RWPE1 (cell line): ENCODE results near the gene BUB1B.
"Not testable (repeated sequence)": the region's sequence is repeated elsewhere in the genome, so short reads cannot be mapped to it uniquely, and the experiment has no call there.

Source experiments
- CTCF ChIA-PET: fragments of 350-600 bp; sonication (Branson Sonifier 250); formaldehyde crosslinking; extraction: SDS; loops from one replicate; lab custom pipeline; 2021; lab: Yijun Ruan, JAX
- POLR2A ChIA-PET: fragments of 400-600 bp; formaldehyde crosslinking; extraction: SDS; loops from one replicate; lab custom pipeline; 2020; ENCODE audit warnings: antibody characterized with exemption; ENCODE audit not compliant: low non-redundant PET; lab: Yijun Ruan, JAX
- DNase-seq: peaks from one replicate; pipeline ENCODE4 v3.0.0; 2012; ENCODE audit warnings: low spot score
- H3K27ac ChIP-seq: fragments of 450-650 bp; 2 replicates; pipeline ENCODE4 v1.5.1; 2017
- CTCF ChIP-seq: fragments of 450-650 bp; conservative IDR thresholded peaks from 2 replicates; pipeline ENCODE4 v1.5.1; 2017; ENCODE audit warnings: low read depth, mild to moderate bottlenecking

Gene BUB1B

DNA sequence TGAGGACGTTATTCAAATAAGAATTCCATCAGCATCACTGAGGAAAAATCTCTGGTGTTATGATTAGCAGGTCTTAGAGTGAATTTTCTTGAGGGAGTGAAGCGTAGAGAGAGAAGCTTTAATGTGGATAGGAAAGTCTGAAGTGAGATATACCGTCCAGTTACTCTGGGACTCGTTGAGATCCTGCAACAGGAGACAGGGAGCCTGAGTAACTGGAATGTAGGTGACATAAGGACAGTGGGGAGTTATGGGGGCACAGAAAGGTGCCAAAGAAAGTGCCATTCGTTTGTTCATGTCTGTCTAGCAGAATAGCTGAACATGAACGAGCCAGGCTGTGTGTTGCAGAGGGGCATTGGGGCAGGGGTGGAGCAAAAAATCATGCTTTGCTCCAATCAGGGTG is 9.4 kb upstream of the BUB1B start:
- ChIA-PET POLR2A (interaction anchor here (0.6 kb wide), 1 partner anchor 39 kb away, joined by 4 read pairs; no protein-coding TSS in a partner anchor), CTCF (no interaction called here)
- no peak for DNase-seq

DNA sequence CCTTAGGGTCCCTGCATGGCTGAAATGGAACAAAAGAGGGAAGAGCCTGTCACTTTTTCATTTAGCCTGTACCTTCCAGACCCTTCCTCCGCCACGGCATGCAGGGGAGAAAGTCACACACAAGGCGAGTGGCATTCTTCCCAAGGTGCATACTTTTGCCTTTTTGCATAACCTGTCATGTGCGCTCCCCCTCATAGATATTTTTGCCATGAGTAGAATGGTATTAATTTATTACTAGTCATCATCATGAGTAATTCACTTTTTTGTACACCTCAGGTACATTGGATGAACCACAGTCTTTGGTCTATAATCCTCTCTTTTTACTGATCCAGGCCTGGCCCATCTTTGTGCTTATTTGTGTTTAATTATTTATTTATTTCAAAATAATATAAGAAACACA is 8.9 kb upstream of the BUB1B start:
- TF ChIP-seq CTCF = no peak
- peak; percentile 48 for DNase-seq
- POLR2A ChIA-PET = interaction anchor here (0.7 kb wide), 1 partner anchor 190 kb away, joined by 7 read pairs; no protein-coding TSS in a partner anchor
- no peak overlapping the region for H3K27ac ChIP-seq
- CTCF ChIA-PET = interaction anchor here (0.7 kb wide), 1 partner anchor 48 kb away, joined by 5 read pairs; no protein-coding TSS in a partner anchor

More for the DNA sequence above, 9.4 kb upstream of the BUB1B start:
- no peak overlapping the region for H3K27ac ChIP-seq
- TF ChIP-seq CTCF = no peak

GRCh38 chr15:40154821-40155220 is 6.0 kb upstream of the BUB1B start:
- POLR2A ChIA-PET, CTCF ChIA-PET, DNase-seq, H3K27ac ChIP-seq: not testable (repeated sequence)

GRCh38 chr15:40155270-40155910 is 5.5 kb upstream of the BUB1B start:
- no peak overlapping the region for H3K27ac ChIP-seq
- ChIA-PET POLR2A (no interaction called here), CTCF (no interaction called here)
- TF ChIP-seq CTCF = no peak
- DNase-seq = peak; percentile 72

DNA sequence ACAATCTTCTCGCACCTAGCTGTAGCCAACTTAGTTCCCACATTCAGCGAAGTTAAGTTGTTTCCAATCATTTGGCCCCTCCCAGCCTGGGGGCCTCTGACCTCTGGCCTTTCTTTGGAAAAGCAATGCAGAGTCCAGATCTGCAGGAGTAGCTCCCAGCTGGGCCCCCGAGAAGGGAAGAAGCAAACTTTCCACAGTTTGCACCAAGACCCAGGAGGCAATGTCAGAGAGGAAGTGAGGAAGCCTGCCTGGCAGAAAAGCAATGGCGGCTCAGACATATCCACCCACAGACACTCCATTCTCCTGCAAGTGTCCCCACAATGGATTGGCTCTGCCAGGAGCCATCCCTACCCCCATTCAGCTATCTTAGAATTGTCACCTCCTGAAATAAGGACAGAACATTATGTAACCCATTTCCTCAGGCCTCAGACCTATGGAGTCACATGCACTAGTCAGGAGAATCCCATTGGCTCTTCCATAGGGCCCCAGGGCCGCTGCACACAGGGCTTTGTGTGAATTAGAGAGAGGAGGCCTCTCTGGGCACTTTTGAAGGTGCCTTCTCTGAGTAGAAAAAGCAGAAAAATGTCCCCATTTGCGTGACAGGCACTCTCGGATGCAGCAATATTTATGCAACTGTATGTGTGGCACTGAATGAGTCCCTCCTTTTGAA is 3.0 kb upstream of the BUB1B start:
- POLR2A ChIA-PET = no interaction called here
- CTCF ChIA-PET = interaction anchor here (0.6 kb wide), 1 partner anchor 53 kb away, joined by 3 read pairs; no protein-coding TSS in a partner anchor
- TF ChIP-seq CTCF = no peak
- no peak for DNase-seq
- no peak overlapping the region for H3K27ac ChIP-seq

DNA sequence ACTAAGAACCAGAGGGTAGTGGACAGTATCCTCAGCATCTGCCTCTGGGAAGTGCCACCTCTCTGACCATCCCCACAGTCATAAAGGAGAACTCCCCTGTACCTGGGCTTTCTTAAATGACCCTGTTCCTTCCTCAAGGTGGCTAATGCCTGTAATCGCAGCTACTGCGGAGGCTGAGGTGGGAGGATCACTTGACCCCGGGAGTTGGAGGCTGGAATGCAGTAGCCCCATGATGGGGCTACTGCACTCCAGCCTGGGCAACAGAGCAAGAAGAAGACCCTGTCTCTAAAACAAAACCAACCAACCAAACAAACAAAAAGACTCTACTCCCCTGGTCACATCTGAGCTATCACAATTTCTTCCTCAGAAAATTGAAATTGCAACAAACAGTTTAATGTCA is 848 bp upstream of the BUB1B start:
- H3K27ac ChIP-seq = no peak overlapping the region
- ChIA-PET POLR2A (no interaction called here), CTCF (interaction anchor here (0.6 to 1.8 kb wide), 3 partner anchors 54 to 114 kb away, joined by 3 to 9 read pairs (median 3); no protein-coding TSS in a partner anchor)
- no peak for TF ChIP-seq CTCF
- DNase-seq = no peak
